OCI-M2 (cell line): ENCODE data around the gene PODXL.
"Not testable (repeated sequence)": the region's sequence is repeated elsewhere in the genome, so short reads cannot be mapped to it uniquely, and the experiment has no call there.

Experiments used
- DNase-seq: peaks from one replicate; lab custom pipeline; 2025; ENCODE audit not compliant: unreplicated experiment; lab: John Stamatoyannopoulos, UW

Gene PODXL

GRCh38 chr7:131495669-131496498 is 60.5 kb downstream of the PODXL start:
- DNase-seq, result no peak

GRCh38 chr7:131494182-131494581 is 62.2 kb downstream of the PODXL start:
- DNase-seq, result no peak

DNA sequence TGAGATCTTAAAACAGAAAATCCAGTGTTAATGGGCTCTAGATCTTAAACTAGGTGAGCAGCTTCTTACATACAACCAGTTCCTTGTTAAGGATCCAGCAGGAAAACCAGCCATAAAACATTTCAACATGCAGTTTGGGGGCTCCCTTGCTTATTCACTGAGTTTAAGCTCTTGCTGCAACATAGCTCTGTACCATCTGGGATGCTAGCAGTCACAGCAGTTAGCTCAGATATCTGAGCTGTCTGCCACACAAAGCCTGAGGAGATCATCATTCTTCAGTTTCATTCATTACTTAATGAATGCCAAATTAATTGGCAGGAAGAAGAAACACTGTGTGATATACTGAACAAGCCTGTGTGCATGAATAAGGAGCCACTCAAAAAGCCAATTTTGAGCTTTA is 62.8 kb downstream of the PODXL start:
- DNase-seq, result no peak

DNA sequence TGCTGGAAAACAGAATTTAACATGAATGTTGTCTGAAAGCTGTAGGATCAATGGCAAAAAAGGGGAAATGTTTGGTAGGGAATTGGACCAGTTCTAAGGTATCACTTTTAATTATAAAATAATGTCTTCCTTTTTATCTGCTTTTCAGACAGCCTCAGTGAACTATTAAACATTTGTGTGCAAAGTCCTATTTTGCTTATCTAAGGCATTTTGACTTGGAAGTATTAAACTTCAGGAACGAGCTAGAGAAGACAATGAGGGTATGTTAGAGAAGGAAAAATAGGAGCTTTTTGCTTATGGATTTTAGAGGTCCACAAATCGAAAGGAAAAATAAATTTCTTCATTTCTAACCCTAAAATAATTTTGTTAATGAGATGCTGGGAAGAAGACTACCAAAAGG is 63.3 kb downstream of the PODXL start:
- no peak for DNase-seq

DNA sequence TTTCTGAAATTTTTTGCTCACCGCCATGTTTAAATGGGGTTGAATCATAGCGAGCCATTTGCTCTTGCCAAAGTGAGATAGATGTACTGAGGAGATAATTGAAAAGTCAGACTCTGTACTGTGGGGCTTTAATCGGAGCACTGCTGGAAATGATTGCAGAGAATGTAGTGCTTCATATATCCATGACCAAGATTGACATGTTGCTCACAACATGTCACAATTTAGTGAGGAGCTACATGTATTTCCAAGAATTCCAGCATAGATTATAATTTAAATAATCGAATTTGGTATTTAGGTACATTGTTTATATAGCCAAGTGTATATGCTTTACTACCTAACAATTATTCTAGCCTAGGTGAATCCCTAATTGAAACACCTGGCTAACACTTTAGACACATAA is 66.5 kb downstream of the PODXL start:
- no peak for DNase-seq

DNA sequence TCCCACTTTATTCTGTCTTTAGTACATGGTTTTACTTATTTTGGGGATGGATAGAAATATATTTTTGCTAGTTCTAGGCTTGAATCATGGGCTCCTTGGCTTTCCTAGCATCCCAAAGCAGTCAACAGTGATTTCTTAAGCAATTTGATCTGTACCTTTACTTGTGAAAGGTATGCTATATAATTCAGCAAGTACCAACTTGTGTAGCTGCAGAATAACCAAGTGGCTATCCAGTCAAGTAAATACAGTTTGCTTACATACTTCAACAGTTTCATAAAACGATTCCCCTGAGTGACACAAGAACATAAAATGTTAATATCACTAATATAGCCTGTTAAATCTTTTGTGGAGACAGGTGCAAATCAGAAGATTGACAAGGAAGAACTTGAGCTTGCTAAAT is 67.2 kb downstream of the PODXL start:
- no peak for DNase-seq

DNA sequence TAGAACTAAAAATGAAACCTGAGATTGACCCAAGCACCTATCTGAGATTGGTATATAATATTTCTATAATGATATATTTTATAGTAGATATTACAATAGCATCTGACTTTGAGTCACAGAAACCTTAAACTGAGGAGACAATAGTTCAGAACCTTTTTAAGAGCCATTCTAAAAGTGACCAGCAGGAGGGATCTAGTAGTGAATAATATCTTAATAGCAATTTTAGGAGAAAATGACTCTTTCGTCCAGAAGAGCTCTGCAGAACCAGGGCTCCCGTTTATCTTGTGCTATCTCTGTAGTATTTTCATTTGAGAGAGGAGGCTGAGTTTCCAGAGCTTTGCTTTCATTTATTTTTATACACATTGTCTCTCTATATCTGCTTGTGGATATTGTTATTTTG is 68.1 kb downstream of the PODXL start:
- no peak for DNase-seq

DNA sequence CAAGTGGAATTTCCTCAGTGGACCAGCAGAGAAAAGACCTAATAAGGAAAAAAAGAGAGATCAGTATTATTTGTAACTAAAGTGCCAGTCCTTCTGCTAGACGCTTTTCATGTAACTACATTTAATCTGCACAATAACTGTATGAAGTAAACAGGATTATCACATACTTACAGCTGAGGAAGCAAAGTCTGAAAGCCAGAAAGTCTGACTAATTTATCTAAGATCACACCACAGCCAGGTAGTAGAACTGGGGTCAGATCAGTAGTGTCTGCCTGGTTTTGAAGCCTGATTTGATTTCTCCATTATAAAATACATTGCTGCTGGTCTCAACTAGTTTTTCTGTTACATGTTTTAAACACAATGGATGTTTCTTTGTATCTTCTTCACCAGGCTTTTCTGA is 69.2 kb downstream of the PODXL start:
- no peak for DNase-seq

GRCh38 chr7:131486346-131486745 is 70.1 kb downstream of the PODXL start:
- no peak for DNase-seq

DNA sequence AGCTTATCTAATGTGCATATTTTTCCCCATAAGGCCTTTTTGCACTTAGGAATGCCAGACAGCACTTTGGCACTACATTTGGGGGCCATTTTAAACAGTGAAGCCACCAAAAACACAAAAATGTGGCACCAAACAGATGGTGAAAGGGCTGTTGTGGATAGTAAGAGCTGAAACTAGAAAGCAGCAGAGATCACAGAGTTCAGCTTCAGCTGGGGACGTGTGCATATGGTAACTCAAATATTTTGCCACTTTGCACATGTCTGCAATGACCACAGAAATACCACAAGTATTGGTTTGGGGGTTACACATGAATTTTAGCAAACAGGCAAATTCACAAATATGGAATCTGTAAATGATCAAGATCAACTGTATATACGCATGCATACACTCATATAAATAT is 72.8 kb downstream of the PODXL start:
- no peak for DNase-seq

DNA sequence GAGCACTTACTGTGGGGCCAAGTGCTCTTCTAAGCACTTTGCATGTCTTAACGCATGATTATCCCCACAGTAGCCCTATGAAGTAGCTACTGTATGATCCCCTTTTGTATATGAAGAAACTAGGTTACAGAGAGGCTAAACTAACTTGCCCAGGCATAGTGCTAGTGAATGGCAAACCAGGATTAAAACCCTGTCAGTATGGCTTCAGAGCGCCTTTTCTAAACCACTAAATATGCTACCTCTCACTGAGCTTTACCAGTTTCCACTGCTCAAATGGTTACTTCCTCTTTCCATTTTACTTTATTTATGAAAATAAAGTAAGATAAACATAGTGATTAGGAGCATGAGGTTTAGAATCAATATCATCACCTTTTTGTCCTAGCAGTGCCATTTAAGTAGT is 73.6 kb downstream of the PODXL start:
- DNase-seq, result no peak

- no peak for DNase-seq
These were observed 75.8 kb downstream of the PODXL start for GRCh38 chr7:131480384-131481315.

GRCh38 chr7:131476740-131477139 is 79.7 kb downstream of the PODXL start:
- DNase-seq, result no peak

DNA sequence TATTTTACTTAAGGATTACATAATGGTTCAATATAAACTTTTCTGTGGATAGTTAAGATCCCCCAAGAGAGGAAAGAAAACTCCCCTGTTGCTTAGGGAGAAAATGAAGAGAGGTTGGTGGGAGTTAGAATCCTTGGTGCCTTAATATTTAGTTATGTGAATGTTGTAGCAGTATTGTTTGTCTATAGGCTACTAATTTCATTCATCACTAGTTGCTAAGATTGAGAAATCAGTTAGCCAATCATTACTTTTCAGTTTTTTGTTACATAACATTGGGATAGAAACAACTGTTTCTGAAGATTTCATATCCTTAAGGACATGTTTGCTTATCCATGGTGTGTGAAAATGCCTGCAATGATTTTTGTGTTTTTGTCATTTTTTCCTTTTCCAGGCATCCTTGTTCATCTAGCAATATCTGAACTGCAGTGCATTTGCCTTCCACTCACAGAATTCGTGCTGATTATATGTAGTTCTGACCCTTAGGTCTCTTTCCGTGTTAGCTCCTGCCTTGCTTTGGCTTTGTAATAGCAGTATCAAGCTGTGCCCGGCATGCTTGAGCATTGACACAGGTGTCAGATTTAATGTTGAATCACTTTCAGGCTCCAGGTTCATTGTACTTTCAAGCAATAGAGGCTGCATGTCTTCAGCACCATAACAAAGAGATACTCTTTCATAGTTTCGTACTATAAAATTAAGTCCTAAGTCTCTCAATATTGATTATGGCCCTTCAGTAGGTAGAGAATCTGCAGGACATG is 85.0 kb downstream of the PODXL start:
- DNase-seq, result no peak

DNA sequence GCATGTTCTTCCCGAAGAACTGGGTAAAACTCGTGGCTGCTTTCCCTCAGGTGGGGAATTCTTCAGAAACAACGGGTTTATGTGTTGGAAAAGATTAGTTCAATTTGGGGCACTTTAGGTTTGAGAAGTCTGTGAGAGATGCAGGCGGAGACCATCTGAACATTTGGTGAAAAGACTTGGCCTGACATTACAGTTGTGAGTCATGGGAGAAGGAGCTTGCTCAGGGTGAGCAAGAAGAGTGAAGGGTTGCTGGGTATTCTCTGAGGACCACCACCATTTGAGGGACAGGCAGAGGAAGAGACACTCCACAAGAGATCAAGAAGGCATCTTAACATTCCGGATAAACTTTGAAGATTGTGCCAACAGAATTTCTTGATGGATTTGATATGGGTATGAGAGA is 88.6 kb downstream of the PODXL start:
- DNase-seq, result no peak

DNA sequence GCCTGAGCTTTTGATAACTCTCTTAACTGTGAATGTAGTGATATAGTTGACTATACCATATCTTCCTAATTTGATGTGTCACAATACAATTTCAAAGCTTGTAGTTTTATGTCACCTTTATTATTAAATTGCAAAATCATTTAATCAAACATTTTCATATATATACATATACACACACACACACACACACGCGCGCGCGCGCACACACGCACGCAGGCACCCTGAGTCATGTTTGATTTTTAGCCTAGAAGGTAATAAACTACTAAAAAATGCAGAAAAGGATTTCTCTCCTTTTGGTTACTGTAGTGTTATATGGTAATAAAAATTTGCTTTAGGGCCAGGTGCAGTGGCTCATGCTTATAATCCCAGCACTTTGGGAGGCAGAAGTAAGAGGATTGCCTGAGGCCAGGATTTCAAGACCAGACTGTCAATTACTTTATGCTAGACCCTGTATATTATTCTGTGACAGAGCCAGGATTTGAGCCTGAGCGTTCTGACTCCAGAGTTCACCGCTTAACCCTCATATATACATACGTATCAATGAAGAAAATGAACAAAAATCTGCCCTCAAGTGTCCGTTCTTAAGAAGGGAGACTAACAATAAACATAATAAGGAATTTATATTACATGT is 89.6 kb downstream of the PODXL start:
- no peak for DNase-seq

DNA sequence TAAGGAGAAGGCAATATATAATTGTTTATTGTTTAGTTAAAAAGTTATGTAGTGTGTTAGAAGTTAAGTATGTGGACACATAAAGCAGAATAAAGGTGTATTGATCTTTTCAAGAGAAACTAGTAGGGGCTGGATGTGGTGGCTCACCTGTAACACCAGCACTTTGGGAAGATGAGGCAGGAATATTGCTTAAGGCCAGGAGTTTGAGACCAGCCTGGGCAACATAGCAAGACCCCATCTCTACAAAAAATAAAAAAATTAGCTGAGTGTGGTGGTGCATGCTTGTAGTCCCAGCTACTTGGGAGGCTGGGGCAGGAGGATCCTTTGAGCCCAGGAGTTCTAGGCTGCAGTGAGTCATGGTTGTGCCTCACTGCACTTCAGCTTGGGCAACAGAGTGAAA is 93.7 kb downstream of the PODXL start:
- DNase-seq, result not testable (repeated sequence)

- no peak for DNase-seq
These were observed 94.4 kb downstream of the PODXL start for GRCh38 chr7:131462059-131462458.

GRCh38 chr7:131459256-131459655 is 97.2 kb downstream of the PODXL start:
- DNase-seq, result no peak

DNA sequence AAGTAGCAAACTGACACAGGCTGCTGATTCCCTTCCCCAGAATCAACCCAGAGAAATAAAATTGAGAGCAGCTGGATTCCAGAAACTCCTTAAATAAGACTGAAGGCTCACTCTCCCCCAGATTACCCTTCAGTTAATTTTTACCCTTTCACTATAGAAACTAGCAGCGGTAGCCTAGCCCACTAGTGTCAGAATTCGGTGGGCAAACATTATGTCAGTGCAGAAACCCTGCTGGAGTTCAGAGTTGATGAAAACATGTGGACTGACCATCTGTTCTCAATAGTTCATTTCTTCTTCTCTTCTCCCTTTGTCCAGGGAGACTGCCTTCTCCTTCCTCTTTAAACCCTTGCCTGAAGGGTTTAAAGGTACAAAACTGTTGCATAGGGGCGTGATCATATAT is 100.1 kb downstream of the PODXL start:
- DNase-seq, result no peak

DNA sequence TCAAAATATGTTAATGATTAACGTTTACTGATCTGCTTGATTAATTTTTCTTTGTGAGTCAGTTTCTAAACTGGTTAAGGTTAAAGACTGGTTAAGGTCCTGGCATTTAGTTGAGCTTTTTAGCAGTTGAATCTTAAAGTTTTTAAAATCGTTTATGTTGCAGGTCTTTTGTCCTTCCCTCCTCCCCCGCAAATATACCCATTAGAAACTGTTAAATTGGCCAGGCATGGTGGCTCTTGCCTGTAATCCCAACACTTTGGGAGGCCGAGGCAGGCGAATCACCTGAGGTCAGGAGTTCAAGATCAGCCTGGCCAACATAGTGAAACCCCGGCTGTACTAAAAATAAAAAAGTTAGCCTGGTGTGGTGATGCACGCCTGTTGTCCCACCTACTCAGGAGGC is 100.9 kb downstream of the PODXL start:
- DNase-seq, result no peak
